Gastrocnemius medialis (tissue), 4 donors: ENCODE data around the gene ACAN.

Experiments
- CTCF ChIP-seq, 5 experiments: fragments of 450-650 bp in 3 of 5; fragments of 200-600 bp in 2 of 5; sonication (generic) in 2 of 5; IDR thresholded peaks in 4 of 5; conservative IDR thresholded peaks in 1 of 5; 1 replicate in 4 of 5; 2 replicates in 1 of 5; pipeline ENCODE4 v1.5.1; 2016 to 2019; ENCODE audit warnings: antibody characterized with exemption in 5 of 5, mild to moderate bottlenecking in 3 of 5, moderate library complexity in 3 of 5
- POLR2A ChIP-seq, 2 donors: fragments of 450-650 bp; IDR thresholded peaks; one replicate each; pipeline ENCODE4 v1.6.1; 2017; ENCODE audit warnings: antibody characterized with exemption in 2 of 2, mild to moderate bottlenecking in 2 of 2, moderate library complexity in 2 of 2

GRCh38 chr15:88782465-88782864 is 20.8 kb upstream of the ACAN start:
- TF ChIP-seq POLR2A (IDR thresholded peaks at IDR 0.05) = no peak
- no peak for TF ChIP-seq CTCF (IDR thresholded peaks at IDR 0.05 in 4 of 5, conservative IDR thresholded peaks at IDR 0.05 in 1 of 5)
